A549 (cell line): ENCODE data around the gene PRTN3.

Source experiments
- EP300 ChIP-seq, 2 experiments: fragments of >200 bp; sonication (Bioruptor Twin); formaldehyde crosslinking; IDR thresholded peaks; 2 replicates in 1 of 2; 3 replicates in 1 of 2; pipeline ENCODE4 v1.6.1; 2016 to 2017
- FOSL2 ChIP-seq, 2 experiments: fragments of 450-650 bp in 1 of 2; fragments of >200 bp in 1 of 2; sonication (Bioruptor Twin) in 1 of 2; formaldehyde crosslinking; IDR thresholded peaks; 2 replicates each; pipeline versions ENCODE4 v1.5.0 to v1.6.1; 2016 to 2020; ENCODE audit warnings: mild to moderate bottlenecking in 1 of 2, moderate library complexity in 1 of 2
- MAX ChIP-seq: IDR thresholded peaks from 2 replicates; pipeline ENCODE4 v1.6.1; 2012
- POLR2A ChIP-seq: IDR thresholded peaks from 2 replicates; pipeline ENCODE4 v1.6.1; 2012; ENCODE audit warnings: mild to moderate bottlenecking, low read length
- RAD21 ChIP-seq, 2 experiments: fragments of >200 bp in 1 of 2; sonication (Bioruptor Twin) in 1 of 2; formaldehyde crosslinking in 1 of 2; IDR thresholded peaks in 1 of 2; conservative IDR thresholded peaks in 1 of 2; 2 replicates in 1 of 2; 3 replicates in 1 of 2; pipeline ENCODE4 v1.6.1; 2012 to 2018; ENCODE audit warnings: inconsistent platforms in 1 of 2
- RCOR1 ChIP-seq: fragments of 150-350 bp; IDR thresholded peaks from 2 replicates; pipeline ENCODE4 v1.6.1; 2014; ENCODE audit warnings: antibody characterized with exemption, low read length, low read depth

GRCh38 chr19:896999-897398, 56.2 kb downstream of the PRTN3 start:
- TF ChIP-seq FOSL2 (IDR thresholded peaks at IDR 0.05), result no peak
- TF ChIP-seq FOSL2 (CRISPR knock-in tag; IDR thresholded peaks at IDR 0.05), result no peak
- TF ChIP-seq MAX, result no peak
- no peak for TF ChIP-seq RAD21 (conservative IDR thresholded peaks at IDR 0.05 in 1 of 2, IDR thresholded peaks at IDR 0.05 in 1 of 2)
- TF ChIP-seq POLR2A, result no peak
- no peak for TF ChIP-seq RCOR1
- TF ChIP-seq EP300 (IDR thresholded peaks at IDR 0.05), result no peak
